ENCODE measurements around the gene SLC26A3.

DNA sequence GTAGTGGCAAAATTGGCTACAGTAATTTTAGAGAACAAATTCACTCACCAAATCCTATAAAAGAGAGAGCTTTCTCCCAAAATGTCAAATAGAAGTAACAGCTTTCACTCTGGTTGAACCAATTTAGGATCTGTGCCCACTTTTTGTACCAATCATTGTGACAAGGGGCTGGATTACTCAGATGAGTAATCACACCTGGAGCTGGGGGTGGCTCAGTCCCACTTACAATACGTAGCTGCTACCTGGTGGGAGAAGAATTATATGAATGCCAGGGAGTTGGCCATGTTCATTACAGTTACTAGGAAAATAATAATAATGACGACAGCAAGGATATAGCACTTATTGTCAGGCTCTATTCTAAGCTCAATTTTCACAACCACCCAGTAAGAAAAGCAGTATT lies 23.4 kb upstream of the SLC26A3 start:
- TF ChIP-seq, protein P1, sequence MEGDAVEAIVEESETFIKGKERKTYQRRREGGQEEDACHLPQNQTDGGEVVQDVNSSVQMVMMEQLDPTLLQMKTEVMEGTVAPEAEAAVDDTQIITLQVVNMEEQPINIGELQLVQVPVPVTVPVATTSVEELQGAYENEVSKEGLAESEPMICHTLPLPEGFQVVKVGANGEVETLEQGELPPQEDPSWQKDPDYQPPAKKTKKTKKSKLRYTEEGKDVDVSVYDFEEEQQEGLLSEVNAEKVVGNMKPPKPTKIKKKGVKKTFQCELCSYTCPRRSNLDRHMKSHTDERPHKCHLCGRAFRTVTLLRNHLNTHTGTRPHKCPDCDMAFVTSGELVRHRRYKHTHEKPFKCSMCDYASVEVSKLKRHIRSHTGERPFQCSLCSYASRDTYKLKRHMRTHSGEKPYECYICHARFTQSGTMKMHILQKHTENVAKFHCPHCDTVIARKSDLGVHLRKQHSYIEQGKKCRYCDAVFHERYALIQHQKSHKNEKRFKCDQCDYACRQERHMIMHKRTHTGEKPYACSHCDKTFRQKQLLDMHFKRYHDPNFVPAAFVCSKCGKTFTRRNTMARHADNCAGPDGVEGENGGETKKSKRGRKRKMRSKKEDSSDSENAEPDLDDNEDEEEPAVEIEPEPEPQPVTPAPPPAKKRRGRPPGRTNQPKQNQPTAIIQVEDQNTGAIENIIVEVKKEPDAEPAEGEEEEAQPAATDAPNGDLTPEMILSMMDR (IDR thresholded peaks at IDR 0.05): no peak
- TF ChIP-seq POLR2A (IDR thresholded peaks at IDR 0.05): no peak

All from uterus (tissue), 2 donors.